ENCODE results near the gene BTRC. TPM values are rescaled to one million over a fixed set of nuclear protein-coding genes. Genes with fewer than 3 reads are reported as not detected.

BTRC gene
- total and polyA plus RNA-seq, 12 donors, result 9.5 to 49.9 (median 34.2) TPM

- no peak overlapping the region for H3K4me3 ChIP-seq
- no peak for DNase-seq
- intact Hi-C loops (cut with DNase I), result no loop called here
- H3K27ac ChIP-seq, result no peak overlapping the region
- H3K9me3 ChIP-seq, result no peaks in the 10 kb centered on the region
- H3K4me1 ChIP-seq, result no peaks in the 10 kb centered on the region
- ATAC-seq, result no peak
- TF ChIP-seq CTCF (IDR thresholded peaks at IDR 0.05), result no peak
- 72 to 80% methylated on average over 18 of the region's 18 CpGs for WGBS, 2 donors
- H3K27me3 ChIP-seq, result peaks cover 0 to 13% (median 0%) of the 10 kb centered on the region in 7 donors
- peaks cover 0 to 25% (median 6%) of the 10 kb centered on the region in 9 donors for H3K36me3 ChIP-seq
These were observed 205.0 kb downstream of the BTRC start for GRCh38 chr10:101558671-101559595.

GRCh38 chr10:101559596-101560297 is 205.8 kb downstream of the BTRC start:
- no peak overlapping the region for H3K4me3 ChIP-seq
- no peak for TF ChIP-seq CTCF (IDR thresholded peaks at IDR 0.05)
- H3K36me3 ChIP-seq, result peaks cover 0 to 17% (median 0%) of the 10 kb centered on the region in 9 donors
- intact Hi-C loops (cut with DNase I), result loop anchor here in 8 of 10 donors (10.0 kb wide), 4 partner anchors 255 to 285 kb away; no protein-coding TSS in a partner anchor
- DNase-seq, result no peak
- H3K4me1 ChIP-seq, result no peaks in the 10 kb centered on the region
- ATAC-seq, result no peak
- H3K27ac ChIP-seq, result no peak overlapping the region
- peaks cover 0 to 21% (median 6%) of the 10 kb centered on the region in 7 donors for H3K27me3 ChIP-seq
- no peaks in the 10 kb centered on the region for H3K9me3 ChIP-seq
- 75 to 83% methylated on average over 12 of the region's 12 CpGs for WGBS, 2 donors

GRCh38 chr10:101560298-101561067 is 206.5 kb downstream of the BTRC start:
- no peak for ATAC-seq
- TF ChIP-seq CTCF (IDR thresholded peaks at IDR 0.05), result no peak
- no peak for DNase-seq
- Histone ChIP-seq H3K4me3 (no peak overlapping the region), H3K36me3 (peaks cover 0 to 9% (median 0%) of the 10 kb centered on the region in 9 donors), H3K27me3 (peaks cover 0 to 28% (median 13%) of the 10 kb centered on the region in 7 donors), H3K4me1 (no peaks in the 10 kb centered on the region), H3K27ac (no peak overlapping the region), H3K9me3 (no peaks in the 10 kb centered on the region)
- 53 to 74% methylated on average over 2 of the region's 2 CpGs for WGBS, 2 donors
- intact Hi-C loops (cut with DNase I), result loop anchor here in 8 of 10 donors (10.0 kb wide), 4 partner anchors 256 to 286 kb away; no protein-coding TSS in a partner anchor
